OCI-LY3 (cell line): ENCODE results near the gene FICD.

Experiments used
- EZH2phosphoT487 ChIP-seq: fragments of 200-600 bp; shearing (Covaris generic); IDR thresholded peaks from 2 replicates; pipeline ENCODE4 v1.6.1; 2018; ENCODE audit warnings: antibody characterized with exemption, mixed run types, low read depth
- TF ChIP-seq, protein P1 (sequence below): fragments of 200-600, 300-600 bp; sonication (generic); IDR thresholded peaks from 2 replicates; pipeline ENCODE4 v1.5.1; 2014; ENCODE audit warnings: antibody characterized with exemption, low read length, low read depth

DNA sequence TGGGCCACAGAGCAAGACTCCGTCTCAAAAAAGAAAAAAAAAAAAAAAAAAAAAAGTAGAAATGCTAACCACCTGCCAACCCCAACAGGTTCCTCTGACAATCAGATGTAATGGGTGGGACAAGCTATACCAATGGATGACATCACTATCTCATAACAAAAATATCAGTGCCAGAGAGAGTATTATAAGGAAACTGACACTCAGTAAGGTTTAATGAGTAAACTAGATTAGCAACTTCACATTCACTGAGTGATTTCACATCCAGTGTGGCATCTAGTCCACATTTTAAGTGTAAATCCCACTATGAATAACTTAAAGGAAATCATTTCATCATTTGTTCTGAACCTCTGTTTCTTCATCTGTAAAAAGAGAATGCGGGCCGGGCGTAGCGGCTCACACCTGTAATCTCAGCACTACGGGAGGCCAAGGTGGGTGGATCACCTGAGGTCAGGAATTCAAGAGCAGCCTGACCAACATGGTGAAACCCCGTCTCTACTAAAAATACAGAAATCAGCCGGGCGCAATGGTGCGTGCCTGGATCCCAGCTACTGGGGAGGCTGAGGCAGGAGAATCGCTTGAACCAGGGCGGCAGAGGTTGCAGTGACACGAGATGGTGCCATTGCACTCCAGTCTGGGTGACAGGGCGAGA, 44.1 kb downstream of the FICD start:
- TF ChIP-seq, protein P1, sequence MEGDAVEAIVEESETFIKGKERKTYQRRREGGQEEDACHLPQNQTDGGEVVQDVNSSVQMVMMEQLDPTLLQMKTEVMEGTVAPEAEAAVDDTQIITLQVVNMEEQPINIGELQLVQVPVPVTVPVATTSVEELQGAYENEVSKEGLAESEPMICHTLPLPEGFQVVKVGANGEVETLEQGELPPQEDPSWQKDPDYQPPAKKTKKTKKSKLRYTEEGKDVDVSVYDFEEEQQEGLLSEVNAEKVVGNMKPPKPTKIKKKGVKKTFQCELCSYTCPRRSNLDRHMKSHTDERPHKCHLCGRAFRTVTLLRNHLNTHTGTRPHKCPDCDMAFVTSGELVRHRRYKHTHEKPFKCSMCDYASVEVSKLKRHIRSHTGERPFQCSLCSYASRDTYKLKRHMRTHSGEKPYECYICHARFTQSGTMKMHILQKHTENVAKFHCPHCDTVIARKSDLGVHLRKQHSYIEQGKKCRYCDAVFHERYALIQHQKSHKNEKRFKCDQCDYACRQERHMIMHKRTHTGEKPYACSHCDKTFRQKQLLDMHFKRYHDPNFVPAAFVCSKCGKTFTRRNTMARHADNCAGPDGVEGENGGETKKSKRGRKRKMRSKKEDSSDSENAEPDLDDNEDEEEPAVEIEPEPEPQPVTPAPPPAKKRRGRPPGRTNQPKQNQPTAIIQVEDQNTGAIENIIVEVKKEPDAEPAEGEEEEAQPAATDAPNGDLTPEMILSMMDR, result no peak
- no peak for TF ChIP-seq EZH2phosphoT487
